Karpas-422 (cell line): Measurements from ENCODE around the gene NBPF1. TPM values are rescaled to one million over a fixed set of nuclear protein-coding genes. Genes with fewer than 3 reads are reported as not detected.
"Not testable (repeated sequence)": the region's sequence is repeated elsewhere in the genome, so short reads cannot be mapped to it uniquely, and the experiment has no call there.

Source experiments
- DNase-seq: peaks from one replicate; pipeline ENCODE4 v3.0.0-alpha.2; 2015
- H2AFZ ChIP-seq: fragments of 200-600 bp; sonication (generic); 2 replicates; pipeline ENCODE4 v1.6.1; 2014; ENCODE audit warnings: antibody characterized with exemption, low read length, mixed read lengths
- H3K27ac ChIP-seq: fragments of 200-600 bp; sonication (generic); 2 replicates; pipeline ENCODE4 v1.5.1; 2014; ENCODE audit warnings: mild to moderate bottlenecking, low read length, moderate library complexity
- H3K27me3 ChIP-seq: fragments of 200-600 bp; sonication (generic); 2 replicates; pipeline ENCODE4 v1.6.1; 2014; ENCODE audit warnings: low read length, mixed read lengths
- H3K36me3 ChIP-seq: fragments of 200-600 bp; sonication (generic); 2 replicates; pipeline ENCODE4 v1.6.1; 2014; ENCODE audit warnings: low read length, mixed read lengths; ENCODE audit not compliant: insufficient read depth
- H3K4me1 ChIP-seq: fragments of 200-600 bp; sonication (generic); 2 replicates; pipeline ENCODE4 v1.6.1; 2014; ENCODE audit warnings: mild to moderate bottlenecking, low read length, mixed read lengths
- H3K4me2 ChIP-seq: fragments of 200-600 bp; sonication (generic); 2 replicates; pipeline ENCODE4 v1.6.1; 2014; ENCODE audit warnings: low read length, low read depth, mild to moderate bottlenecking; ENCODE audit not compliant: poor library complexity, severe bottlenecking
- H3K4me3 ChIP-seq: fragments of 200-600 bp; sonication (generic); 2 replicates; pipeline ENCODE4 v1.5.1; 2014; ENCODE audit warnings: mild to moderate bottlenecking, antibody characterized with exemption, low read length, mixed read lengths
- H3K79me2 ChIP-seq: fragments of 200-600 bp; sonication (generic); 2 replicates; pipeline ENCODE4 v1.6.1; 2014; ENCODE audit warnings: mild to moderate bottlenecking, low read length, mixed read lengths
- H3K9ac ChIP-seq: fragments of 200-600 bp; sonication (generic); 2 replicates; pipeline ENCODE4 v1.6.0; 2014; ENCODE audit warnings: low read length
- H3K9me2 ChIP-seq: fragments of 200-600 bp; sonication (generic), shearing (Covaris generic); replicated peaks from 2 replicates; pipeline ENCODE4 v1.6.0; 2014; ENCODE audit warnings: mild to moderate bottlenecking, low read length, moderate library complexity; ENCODE audit not compliant: insufficient read depth
- H3K9me3 ChIP-seq: fragments of 300-700, 200-600 bp; sonication (generic); 2 replicates; pipeline ENCODE4 v1.6.1; 2014; ENCODE audit warnings: low read length, mixed read lengths
- H4K20me1 ChIP-seq: fragments of 200-600 bp; sonication (generic); 2 replicates; pipeline ENCODE4 v1.6.1; 2014; ENCODE audit warnings: mild to moderate bottlenecking, antibody characterized with exemption, low read length, low read depth; ENCODE audit not compliant: insufficient read depth
- small RNA-seq: library from RNA; depleted of rRNA; stranded (forward); fragments of <200 nt; gene quantifications from one replicate; pipeline ENCODE3, GENCODE V24; 2014
- total RNA-seq: library from RNA; depleted of rRNA; stranded (reverse); fragments of >200 nt; shearing (Covaris generic); gene quantifications from 2 replicates; pipeline ENCODE4 v1.2.3, GENCODE V29; 2014; ENCODE audit warnings: low replicate concordance; rRNA removed

Gene NBPF1
- total RNA-seq, 1 experiment from 2014 or later: 18.4 TPM

- Histone ChIP-seq H3K27ac (peak within 1 kb of the TSS; percentile 45), H3K4me2 (peak within 1 kb of the TSS; percentile 63), H3K4me3 (peak within 1 kb of the TSS; percentile 63; the same call in 1 of the 2 replicates), H3K9ac (peak within 1 kb of the TSS; percentile 67)
- H3K36me3 ChIP-seq, H2AFZ ChIP-seq, H3K79me2 ChIP-seq, H3K9me3 ChIP-seq, H3K27me3 ChIP-seq, H3K4me1 ChIP-seq, H4K20me1 ChIP-seq, H3K9me2 ChIP-seq: not testable (repeated sequence)
- peak; percentile 73 for DNase-seq
Observed at GRCh38 chr1:16514107-16515055, 99.0 kb downstream of the NBPF1 start, which contains the start of gene RNU1-1. RNU1-1 (minus strand) TSS chr1:16514285.

GRCh38 chr1:16513412-16514106 lies 99.8 kb downstream of the NBPF1 start:
- not testable (repeated sequence) for H3K9me2 ChIP-seq, H2AFZ ChIP-seq, H3K9me3 ChIP-seq, H3K4me1 ChIP-seq, H3K79me2 ChIP-seq, H3K27me3 ChIP-seq, H3K36me3 ChIP-seq, H4K20me1 ChIP-seq
- Histone ChIP-seq H3K9ac (peak overlapping the region; percentile 33; the same call in 1 of the 2 replicates), H3K4me3 (peak overlapping the region; percentile 9; the same call in 1 of the 2 replicates), H3K4me2 (peak overlapping the region; percentile 35), H3K27ac (peak overlapping the region; percentile 45; the same call in 1 of the 2 replicates)
- peak; percentile 91 for DNase-seq

GRCh38 chr1:16512624-16513411 lies 100.5 kb downstream of the NBPF1 start:
- H3K9me2 ChIP-seq, H3K36me3 ChIP-seq, H4K20me1 ChIP-seq, H3K4me1 ChIP-seq, DNase-seq, H3K79me2 ChIP-seq, H3K9me3 ChIP-seq, H3K27me3 ChIP-seq, H2AFZ ChIP-seq: not testable (repeated sequence)
- Histone ChIP-seq H3K4me2 (peak overlapping the region; percentile 33), H3K27ac (peak overlapping the region; percentile 45), H3K9ac (peak overlapping the region; percentile 50; the same call in 1 of the 2 replicates), H3K4me3 (peak overlapping the region; percentile 9; the same call in 1 of the 2 replicates)

Small RNAs within 50 kb of the gene (small RNA-seq; reads per million reads assigned to genes)
- gene RNU1-1: not detected
- not detected for gene RNU1-6P

Other genes with a start within 250 kb of the NBPF1 start
- gene SZRD1, start 246.3 kb downstream of the NBPF1 start, total RNA-seq: 34.5 and 52.2 TPM in 2 replicates
- gene SPATA21, start 176.1 kb downstream of the NBPF1 start, total RNA-seq: 1.2 and 1.4 TPM in 2 replicates
- gene NECAP2, start 172.8 kb downstream of the NBPF1 start, total RNA-seq: 50.4 and 54.9 TPM in 2 replicates
- gene RNU1-1, start 99.3 kb downstream of the NBPF1 start, total RNA-seq: under 0.01 TPM in 2 replicates
- gene RNU1-3, start 53.4 kb upstream of the NBPF1 start, total RNA-seq: under 0.01 TPM in 2 replicates
- under 0.01 TPM in 2 replicates for gene RNU1-4, start 127.0 kb upstream of the NBPF1 start, total RNA-seq